H1 (cell line): ENCODE data around the gene LDB1. TPM values are rescaled to one million over a fixed set of nuclear protein-coding genes. Genes with fewer than 3 reads are reported as not detected.

Experiments
- ATF3 ChIP-seq: IDR thresholded peaks from 2 replicates; pipeline ENCODE4 v1.6.1; 2011; ENCODE audit warnings: low read depth, mild to moderate bottlenecking, low read length; ENCODE audit not compliant: insufficient read depth
- BCL11A ChIP-seq, 2 experiments: IDR thresholded peaks; one replicate each; pipeline ENCODE4 v1.6.1; 2011; ENCODE audit warnings: low read depth in 2 of 2, low read length in 2 of 2, mild to moderate bottlenecking in 2 of 2
- HDAC2 ChIP-seq, 2 experiments: fragments of 300-600 bp in 1 of 2; sonication (generic) in 1 of 2; IDR thresholded peaks; 2 replicates each; pipeline ENCODE4 v1.6.1; 2011 to 2012; ENCODE audit warnings: low read depth in 2 of 2, low read length in 2 of 2, mild to moderate bottlenecking in 2 of 2, moderate library complexity in 2 of 2, borderline replicate concordance in 1 of 2, inconsistent platforms in 1 of 2
- JUN ChIP-seq: IDR thresholded peaks from 2 replicates; pipeline ENCODE4 v1.6.1; 2011; ENCODE audit warnings: low read depth, mild to moderate bottlenecking, improper control_type of control experiment, low read length
- MAFK ChIP-seq: IDR thresholded peaks from 2 replicates; pipeline ENCODE4 v1.6.1; 2012; ENCODE audit warnings: low read depth, mild to moderate bottlenecking, improper control_type of control experiment, low read length
- POLR2A ChIP-seq, 2 experiments: IDR thresholded peaks; 1 replicate in 1 of 2; 2 replicates in 1 of 2; pipeline ENCODE4 v1.6.1; 2011; ENCODE audit warnings: low read depth in 2 of 2, low read length in 2 of 2, mild to moderate bottlenecking in 2 of 2; ENCODE audit errors: control extremely low read depth in 1 of 2
- RFX5 ChIP-seq: IDR thresholded peaks from 2 replicates; pipeline ENCODE4 v1.6.1; 2011; ENCODE audit warnings: low read depth, low read length, improper control_type of control experiment, borderline replicate concordance
- RXRA ChIP-seq: IDR thresholded peaks from 2 replicates; pipeline ENCODE4 v1.6.1; 2011; ENCODE audit warnings: low read depth, mild to moderate bottlenecking, low read length, moderate library complexity; ENCODE audit not compliant: insufficient read depth
- SAP30 ChIP-seq: fragments of 300-600 bp; sonication (generic); IDR thresholded peaks from 2 replicates; pipeline ENCODE4 v1.7.1; 2012; ENCODE audit warnings: low read length, moderate library complexity, mild to moderate bottlenecking, inconsistent platforms; ENCODE audit not compliant: insufficient read depth, insufficient replicate concordance
- SP4 ChIP-seq: IDR thresholded peaks from 2 replicates; pipeline ENCODE4 v1.6.1; 2012; ENCODE audit warnings: low read length, inconsistent platforms
- TCF12 ChIP-seq: IDR thresholded peaks from 2 replicates; pipeline ENCODE4 v1.6.1; 2011; ENCODE audit warnings: low read depth, mild to moderate bottlenecking, low read length
- polyA plus RNA-seq, 7 experiments: library from polyadenylated mRNA; depleted of rRNA in 3 of 7; stranded (reverse) in 5 of 7; unstranded in 2 of 7; fragments of >200 nt in 5 of 7; fragments of 200-250 nt in 2 of 7; gene quantifications; 1 replicate in 5 of 7; 2 replicates in 1 of 7; 4 replicates in 1 of 7; pipeline versions ENCODE4 v1.2.1 to v1.2.3, GENCODE V29; 2011 to 2013; ENCODE audit warnings: missing spikeins in 2 of 7, mixed read lengths in 2 of 7
- total RNA-seq: library from RNA; stranded (reverse); fragmentation: NEBNext Ultra II Directional; extraction: Animal tissue kit (Norgen Biotek cat#: 25700); gene quantifications from 2 replicates; pipeline ENCODE4 v1.2.1, GENCODE V29; 2021

The LDB1 gene
- total and polyA plus RNA-seq, 2 of the 8 experiments (the other 6 are each of a cell fraction or from before 2014, with no cell fraction given) = 88.4 to 138 TPM

DNA sequence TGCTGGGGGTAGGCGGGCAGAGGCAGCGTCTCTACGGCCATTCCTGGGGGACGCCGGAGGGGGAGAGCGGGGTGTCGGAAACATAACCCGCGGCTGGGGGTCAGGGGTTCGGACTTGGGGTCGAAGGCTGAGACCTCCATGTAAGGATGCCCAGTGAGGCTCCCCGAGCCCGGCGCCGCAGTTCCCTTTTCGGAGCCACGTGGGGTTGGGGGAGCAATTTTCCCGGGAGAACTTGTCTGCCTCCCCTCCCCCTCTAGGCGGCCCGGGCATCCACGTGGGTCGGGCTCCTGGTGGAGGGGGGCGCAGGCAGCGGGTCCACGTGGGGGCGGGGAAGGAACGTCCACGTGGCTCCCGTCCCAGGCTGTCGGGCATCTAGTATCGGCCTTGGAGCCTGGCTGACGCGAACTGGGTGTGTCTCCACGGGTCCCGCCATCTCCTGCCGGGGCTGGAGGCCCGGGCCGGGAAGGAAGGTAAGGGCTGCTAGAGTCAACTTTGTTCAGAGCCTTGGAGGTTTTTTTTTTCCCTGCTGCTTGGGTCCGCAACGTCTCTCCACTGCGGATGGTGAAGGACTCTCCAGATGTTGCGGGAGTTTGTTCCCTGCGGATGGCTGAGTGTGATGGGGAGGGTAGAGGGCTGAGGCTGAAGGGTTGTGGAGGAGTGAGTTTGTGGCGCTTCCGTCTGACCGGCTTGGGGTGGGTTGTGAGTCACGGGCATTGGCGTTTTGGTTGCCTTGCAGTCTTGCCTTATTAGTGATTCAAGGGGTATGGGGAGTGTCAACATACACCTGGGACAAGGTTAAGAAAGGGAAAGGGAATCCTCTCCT, 13.4 kb upstream of the LDB1 start (continued):
- TF ChIP-seq SAP30 (peak; percentile 89), ATF3 (no peak), JUN (no peak), HDAC2 (IDR thresholded peaks at IDR 0.05; ENCODE audit: borderline replicate concordance in 1 of 2, low read depth in 2 of 2, low read length in 2 of 2) (0 out of 4 replicates have a peak, but pooled peaks have one; percentile 32 to 44), SP4 (0 out of 2 replicates have a peak, but pooled peaks have one; percentile 4), MAFK (no peak), RXRA (no peak), POLR2A (IDR thresholded peaks at IDR 0.05; ENCODE audit: control extremely low read depth in 1 of 2, low read depth in 2 of 2, low read length in 2 of 2) (peak; percentile 12 to 42), TCF12 (no peak), RFX5 (no peak), BCL11A (IDR thresholded peaks at IDR 0.05; ENCODE audit: low read depth in 2 of 2, low read length in 2 of 2) (no peak)
- TF ChIP-seq, all 59 proteins: peak for 9
